ENCODE measurements around the gene TMED10.
"Not testable (repeated sequence)": the region's sequence is repeated elsewhere in the genome, so short reads cannot be mapped to it uniquely, and the experiment has no call there.

The TMED10 gene

DNA sequence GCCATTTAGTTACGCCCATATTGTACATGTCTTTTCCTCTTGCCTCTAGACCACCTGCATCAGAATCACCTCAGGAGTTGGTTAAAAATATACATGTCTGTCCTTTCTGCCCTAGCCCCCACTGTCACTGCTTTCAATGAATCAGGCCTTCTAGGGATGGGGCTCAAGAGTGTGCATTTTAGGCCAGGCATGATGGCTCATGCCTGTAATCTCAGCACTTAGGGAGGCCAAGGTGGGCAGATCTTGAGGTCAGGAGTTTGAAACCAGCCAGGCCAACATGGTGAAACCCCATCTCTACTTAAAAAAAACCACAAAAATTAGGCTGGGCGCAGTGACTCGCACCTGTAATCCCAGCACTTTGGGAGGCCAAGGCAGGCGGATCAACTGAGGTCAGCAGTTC is 13.6 kb upstream of the TMED10 start:
- DNase-seq, result no peak

DNA sequence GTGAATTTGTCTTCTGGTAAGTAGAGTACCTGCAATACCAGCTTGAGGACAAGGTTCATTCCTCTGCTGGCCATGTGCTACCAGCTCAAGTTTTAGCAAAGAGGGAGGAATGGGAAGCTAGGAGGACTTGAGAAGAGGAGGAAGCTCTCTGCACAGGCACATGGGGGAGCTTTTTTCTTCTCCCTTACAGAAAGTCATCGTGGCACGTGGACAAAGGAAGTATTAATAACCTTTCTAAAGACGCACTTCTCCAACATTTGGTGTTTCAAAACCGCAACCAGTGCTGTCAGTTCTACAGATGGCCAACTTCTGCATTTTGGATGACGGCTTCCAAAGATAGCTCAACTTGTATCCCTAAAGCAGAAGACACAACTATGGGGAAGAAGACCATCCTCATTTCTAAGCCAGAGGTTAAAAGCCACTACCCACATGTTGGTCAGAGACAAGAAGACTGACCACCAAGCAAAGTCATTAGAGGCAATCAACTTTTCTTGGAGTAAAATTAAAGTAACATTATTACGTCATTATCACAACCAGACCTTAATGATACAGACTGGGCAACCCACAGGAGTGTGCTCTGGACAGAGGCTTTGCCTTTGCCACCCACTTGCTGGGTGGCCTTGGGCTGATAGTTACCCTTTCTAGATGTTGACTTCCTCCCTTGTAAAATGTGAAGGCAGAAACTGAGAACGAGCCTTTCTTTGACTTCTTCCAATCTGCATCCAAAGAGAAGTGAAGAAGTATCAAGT is 12.3 kb upstream of the TMED10 start:
- DNase-seq, result peak; percentile 96

DNA sequence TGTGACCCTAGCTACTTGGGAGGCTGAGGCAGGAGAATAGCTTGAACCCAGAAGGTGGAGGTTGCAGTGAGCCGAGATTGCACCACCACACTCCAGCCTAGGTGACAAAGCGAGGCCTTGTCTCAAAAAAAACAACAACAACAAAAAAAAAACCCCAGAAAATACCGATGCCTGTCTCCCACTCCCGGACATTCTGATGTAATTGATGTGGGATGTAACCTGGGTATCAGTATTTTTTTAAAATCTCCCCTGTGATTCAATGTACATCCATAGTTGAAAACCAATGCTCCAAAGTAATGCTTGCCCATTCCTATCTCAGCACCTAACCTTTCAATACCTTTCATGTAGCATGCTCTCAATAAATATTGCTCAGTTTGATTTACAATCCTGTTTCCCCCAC is 11.7 kb upstream of the TMED10 start:
- no peak for DNase-seq

DNA sequence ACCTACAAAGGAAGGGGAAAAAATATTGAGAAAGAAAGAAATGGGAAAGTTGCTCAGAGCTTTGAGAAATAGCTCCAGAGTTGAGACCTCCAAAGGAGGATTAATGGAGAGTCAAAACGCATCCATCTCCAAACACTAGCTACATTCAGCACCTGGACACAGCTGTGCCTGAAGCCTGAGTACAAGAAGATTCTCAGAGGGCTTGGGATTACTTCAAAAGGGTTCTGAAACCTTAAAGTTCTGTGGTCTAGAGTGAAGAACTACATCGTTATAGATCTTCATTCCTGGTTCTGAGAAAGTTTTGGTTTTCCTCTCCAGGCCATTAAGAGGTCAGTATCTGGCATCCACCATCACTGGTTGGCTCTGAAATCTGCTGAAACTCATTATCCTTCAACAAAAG is 10.5 kb upstream of the TMED10 start:
- no peak for DNase-seq

DNA sequence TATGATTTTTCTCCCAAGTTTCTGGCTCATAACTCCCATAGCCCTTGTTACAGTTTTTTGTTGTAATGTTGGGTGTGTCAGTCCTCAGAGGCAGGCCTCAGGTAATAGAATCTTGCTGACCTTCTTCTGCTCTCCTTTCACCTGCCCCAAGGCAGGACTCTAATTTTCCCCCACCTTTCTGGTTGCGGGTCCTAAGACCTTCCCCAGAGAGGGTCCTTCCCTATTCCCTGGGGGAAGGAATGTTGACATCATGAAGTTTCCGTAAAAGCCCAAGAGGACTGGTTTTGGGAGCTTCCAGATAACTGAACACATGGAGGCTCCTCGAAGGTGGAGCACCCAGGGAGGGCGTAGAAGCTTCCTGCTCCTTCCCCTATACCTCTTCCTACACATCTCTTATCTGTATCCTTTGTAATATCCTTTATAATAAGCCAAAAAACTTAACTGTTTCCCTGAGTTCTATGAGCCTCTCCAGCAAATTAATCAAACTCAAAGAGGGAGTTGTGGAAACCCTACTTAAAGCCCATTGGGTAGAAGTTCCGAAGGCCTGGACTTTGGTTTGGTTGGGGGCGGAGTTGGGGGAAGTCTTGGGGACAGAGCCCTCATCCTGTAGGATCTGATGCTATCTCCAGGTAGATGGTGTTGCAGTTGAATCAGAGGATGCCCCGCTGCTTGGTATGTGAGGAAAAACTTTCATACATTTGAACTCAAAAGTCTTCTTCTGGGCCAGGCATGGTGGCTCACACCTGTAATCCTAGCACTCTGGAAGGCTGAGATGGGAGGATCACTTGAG is 9.0 kb upstream of the TMED10 start:
- no peak for DNase-seq

DNA sequence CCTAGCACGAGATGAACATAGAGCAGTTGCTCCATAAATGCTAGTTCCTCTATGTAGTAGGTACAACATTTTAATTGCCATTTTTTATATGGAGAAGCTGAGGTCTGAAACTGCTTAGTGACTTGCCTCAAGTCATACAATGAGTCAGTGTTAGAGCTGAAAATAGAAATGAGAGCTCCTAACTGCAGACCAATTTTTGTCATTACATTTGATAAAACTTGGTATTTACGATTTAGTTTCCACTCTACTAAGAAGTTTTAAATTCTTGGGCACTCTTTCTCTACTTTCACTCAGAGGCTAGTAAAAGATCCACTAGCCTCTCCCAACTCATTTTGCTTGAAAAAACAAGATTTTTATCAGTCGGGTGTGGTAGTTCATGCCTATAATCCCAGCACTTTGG is 8.1 kb upstream of the TMED10 start:
- peak; percentile 87 for DNase-seq

DNA sequence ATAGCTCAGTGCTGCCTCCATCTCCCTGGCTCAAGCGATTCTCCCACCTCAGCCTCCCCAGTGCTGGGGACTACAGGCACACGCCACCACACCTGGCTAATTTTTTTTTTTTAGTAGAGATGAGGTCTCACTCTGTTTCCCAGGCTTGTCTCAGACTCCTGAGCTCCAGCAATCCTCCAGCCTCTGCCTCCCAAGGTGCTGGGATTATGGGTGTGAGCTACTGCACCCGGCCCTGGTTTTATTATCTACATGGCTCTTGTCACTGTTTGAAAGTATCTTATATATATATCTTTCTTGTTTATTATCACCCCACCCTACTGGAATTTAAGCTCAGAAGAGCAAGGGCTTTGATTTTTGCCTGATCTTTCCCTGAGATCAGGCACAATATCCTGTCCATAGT is 7.6 kb upstream of the TMED10 start:
- no peak for DNase-seq

DNA sequence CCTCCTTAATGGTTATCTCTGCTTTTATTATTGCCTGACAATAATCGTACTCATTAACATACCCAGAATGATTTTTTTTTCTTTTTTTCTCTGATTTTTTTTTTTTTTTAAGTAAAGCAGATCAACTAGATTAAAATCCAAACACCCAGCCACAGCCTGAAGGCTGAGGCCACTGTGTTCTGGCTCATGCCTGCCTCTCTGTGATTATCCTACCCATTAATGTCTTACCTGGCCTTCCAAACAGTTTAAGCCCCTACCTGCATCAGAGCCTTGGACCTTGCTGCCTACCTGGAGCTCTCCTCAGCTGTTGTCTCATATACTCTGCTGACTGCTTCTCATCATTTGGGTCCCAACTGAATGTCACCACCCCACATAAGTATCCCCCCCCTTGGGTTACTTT is 6.8 kb upstream of the TMED10 start:
- DNase-seq, result no peak

DNA sequence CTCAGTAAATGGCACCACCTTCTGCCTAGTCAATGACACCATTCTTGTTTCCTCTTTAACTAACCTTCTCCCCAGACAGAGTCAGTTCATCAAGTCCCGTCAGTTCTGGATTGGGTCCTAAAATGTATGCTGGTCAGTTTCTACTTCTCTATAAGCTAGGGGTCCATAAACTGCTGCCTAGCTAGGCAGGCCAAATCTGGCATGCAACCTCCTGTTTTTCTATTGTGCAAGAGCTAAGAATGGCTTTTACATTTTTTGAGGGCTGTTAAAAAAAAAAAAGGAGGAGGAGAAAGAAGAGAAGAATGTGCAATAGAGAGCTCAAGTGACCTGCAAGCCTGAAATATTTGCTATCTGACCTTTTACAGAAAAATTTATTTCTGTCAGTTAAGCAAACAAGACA is 6.4 kb upstream of the TMED10 start:
- peak; percentile 58 for DNase-seq

DNA sequence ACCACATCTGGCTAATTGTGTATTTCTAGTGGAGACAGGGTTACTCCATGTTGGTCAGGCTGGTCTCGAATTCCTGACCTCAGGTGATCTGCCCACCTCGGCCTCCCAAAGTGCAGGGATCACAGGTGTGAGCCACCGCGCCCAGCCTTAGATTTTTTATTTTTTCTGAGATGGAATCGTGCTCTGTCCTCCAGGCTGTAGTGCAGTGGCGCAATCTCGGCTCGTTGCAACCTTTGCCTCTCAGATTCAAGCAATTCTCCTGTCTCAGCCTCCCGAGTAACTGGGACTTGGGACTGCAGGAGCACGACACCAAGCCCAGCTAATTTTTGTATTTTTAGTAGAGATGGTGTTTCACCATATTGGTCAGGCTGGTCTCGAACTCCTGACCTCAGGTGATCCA is 5.8 kb upstream of the TMED10 start:
- DNase-seq, result not testable (repeated sequence)

DNA sequence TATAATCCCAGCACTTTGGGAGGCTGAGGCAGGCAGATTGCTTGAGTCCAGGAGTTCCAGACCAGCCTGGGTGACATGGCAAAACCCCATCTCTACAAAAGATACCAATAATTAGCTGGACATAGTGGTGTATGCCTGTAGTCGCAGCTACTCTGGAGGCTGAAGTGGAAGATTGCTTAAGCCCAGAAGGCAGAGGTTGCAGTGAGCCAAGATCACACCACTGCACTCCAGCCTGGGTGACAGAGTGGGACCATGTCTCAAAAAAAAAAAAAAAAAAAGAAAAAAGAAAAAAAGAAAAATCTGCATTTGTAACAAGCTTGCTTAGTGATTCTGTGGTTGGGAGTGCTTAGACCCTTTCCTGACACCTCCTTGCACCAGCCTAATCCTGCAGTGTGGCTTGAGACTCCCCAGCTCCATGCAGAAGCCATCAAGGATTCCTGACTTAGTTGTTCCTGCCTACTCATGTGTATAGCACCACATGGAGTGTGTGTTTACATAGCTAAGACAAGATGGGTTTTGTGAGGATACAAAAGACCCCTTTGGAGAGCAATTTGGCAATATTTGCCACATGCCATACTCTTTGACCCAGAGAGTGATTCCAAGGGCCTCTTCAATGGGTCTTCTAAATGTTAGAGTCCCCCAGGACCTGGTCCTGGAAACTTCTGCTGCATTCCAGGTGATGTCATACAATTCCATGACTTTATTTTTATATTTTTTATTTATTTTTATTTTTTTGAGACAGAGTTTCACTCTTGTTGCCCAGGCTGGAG is 5.1 kb upstream of the TMED10 start:
- DNase-seq, result no peak

DNA sequence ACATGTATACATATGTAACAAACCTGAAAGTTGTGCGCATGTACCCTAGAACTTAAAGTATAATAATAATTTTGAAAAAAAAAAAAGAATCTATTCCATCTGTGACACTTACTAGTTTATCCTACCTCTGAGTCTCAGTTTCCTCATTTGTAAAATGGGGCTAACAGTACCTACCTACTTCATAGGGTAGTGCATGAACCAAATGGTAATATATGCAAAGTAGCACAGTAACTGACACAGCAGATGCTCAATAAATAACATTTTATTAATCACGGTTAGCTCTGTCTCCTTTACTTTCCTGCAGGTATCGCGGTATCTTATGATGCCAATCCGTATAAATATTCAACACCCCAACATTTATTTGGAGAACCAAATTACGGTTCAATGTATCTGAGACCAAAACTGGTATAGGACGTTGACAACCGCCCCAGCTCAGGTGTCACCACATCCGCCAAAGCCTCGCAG is 703 bp downstream of the TMED10 start:
- no peak for DNase-seq

DNA sequence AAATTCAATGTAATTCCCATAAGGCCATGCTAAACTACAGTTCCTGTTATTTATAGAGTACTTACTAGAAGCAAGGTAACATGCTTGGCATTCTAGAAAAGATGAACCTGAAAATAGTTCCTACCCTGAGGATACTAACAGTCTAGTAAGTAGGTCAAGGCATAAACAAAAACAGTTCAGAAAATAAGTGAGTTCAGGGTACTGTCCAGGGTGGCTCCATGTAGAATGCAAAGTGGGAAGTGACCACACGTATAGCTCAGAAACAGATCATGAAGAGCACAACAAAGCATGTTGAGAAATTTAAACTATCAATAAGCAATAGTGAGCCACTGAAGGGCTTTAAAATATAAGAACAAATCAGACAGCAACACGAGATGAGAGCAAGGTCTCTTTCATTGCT is 2.3 kb downstream of the TMED10 start:
- no peak for DNase-seq

DNA sequence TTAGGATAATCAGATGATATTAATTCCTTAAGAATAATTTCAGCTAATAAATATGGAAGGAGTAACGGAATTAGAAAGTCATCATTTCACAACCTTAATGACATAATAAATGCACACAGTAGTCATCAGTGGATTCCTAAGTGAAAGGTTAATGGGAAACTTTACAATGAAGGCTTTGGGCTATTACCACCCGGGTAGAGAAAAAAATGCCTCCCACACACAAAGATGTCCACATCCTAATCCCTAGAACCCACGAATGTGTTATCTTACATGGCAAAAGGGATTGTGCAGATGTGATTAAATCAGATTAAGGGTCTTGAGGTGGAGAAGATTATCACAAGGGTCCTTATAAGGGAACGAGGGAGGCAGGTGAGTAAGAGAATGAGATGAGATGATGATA is 5.6 kb downstream of the TMED10 start:
- peak; percentile 69 for DNase-seq

DNA sequence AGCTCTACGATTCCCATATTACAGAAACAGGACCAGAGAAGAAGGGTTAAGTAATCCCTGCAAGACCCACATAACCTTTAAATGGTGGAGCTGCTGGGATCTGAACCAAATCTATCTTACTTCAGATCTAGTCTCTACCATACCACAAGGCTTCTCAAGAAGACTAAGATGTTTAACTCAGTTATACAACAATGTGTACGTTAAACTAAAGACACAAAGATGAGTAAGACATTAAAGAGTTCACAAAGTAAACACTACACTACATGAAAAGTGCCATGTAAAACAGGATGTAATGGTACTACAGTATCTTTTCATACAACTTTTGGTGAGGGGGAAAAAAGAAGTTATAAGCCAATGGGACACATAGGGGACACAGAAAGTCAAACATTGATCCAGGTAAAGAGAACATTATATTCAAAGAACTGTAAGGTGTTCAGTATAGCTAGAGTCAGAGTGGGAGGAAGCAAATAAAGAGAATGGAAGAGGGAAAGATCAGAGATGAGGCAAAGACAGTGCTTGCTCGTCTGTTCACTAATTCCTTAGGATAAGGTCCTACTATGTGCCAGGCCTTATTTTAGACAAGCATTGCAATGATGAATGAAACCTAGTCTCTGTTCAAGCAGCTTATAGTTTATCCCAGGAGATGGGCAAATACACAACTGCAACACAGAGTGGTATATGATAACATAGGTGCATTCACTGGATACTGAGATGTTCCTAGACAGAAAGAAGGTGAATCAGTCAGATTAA is 7.7 kb downstream of the TMED10 start:
- DNase-seq, result no peak

DNA sequence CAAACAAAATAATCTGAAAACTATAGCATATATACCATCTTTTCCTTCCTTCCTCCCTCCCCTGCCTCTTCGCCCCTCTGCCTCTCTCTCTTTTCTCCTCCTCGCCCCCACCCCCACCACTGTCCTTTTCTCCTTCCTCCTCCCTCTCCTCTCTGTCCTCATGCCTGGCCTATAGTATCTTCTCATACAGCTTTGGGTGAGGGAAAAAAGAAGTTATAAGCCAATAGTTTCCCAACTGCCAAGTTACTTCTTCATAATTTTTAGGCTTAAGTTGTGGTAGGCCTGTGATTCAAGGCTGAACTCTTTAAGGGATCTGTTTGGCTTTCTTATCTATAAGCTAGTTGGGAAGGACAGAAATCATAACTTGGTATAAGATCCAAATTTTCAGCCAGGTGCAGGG is 9.1 kb downstream of the TMED10 start:
- no peak for DNase-seq

DNA sequence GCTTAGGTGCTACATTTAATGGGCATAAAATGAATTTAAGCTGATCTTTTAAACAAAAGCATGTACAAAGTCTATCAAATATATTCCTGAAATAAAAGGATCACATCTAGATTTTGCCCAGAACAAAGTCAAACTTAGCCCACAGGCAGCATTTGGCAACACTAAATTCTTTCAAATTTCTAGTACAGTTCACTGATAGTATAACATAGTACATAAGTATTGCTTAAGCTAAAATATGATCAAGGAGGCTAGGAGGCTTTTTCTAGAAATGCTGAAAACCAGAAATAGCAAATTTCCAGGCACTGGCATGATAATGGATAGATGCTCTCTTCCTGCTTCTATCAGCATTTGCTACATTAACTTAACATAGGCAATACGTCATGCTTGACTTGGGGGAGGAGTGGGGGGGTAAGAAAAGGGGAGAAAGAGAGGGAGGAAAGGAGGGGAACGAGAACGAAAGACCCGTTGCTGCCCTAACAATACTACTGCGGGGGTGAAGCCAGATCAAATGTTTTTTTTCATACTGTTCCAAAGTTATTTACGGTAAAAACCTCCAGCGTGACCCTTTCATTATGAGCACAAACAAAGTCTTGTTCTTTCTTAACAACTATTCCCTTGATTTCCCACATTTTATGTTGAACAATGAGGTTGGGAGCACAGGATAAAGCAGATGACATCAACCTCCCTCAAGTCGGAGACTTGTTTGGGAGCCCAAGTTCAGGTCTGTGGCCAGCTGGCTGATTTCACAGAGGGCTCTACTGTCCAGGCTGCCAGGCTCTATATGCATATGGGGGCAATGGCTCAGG is 10.6 kb downstream of the TMED10 start:
- DNase-seq, result no peak

DNA sequence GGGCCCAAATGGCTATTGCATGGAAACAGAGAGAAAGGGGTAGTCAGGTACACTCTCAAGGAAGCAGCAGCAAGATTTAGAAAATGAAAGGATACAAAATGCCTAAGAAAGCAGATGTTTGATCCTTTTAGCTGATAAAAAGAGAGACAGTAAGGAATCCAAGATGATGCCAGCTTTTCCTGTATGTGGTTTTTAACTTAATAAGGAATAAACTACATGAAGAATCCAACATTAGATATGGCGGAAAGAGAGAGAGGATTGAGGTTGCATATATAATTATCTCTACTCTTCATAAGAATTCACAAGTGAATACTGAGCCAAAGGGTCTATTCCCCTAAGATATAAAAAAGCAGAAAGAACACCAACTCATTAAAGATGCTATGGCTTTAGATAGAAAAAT is 11.6 kb downstream of the TMED10 start:
- no peak for DNase-seq

DNA sequence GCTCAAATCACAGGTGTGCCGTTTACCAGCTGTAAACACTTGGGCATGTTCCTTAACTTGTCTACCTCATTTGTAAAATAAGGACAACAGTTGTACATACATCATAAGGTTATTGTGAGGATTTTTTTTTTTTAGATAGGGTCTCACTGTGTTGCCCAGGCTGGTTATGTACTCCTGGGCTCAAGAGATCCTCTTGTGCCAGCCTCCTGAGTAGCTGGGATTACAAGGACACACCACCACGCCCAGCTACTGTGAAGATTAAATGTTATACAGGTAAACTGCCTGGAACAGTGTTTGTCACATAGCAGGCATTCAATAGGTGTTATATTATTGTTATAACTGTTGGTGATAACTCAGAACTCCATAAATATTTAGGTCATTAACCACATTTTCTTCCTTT is 12.7 kb downstream of the TMED10 start:
- no peak for DNase-seq

DNA sequence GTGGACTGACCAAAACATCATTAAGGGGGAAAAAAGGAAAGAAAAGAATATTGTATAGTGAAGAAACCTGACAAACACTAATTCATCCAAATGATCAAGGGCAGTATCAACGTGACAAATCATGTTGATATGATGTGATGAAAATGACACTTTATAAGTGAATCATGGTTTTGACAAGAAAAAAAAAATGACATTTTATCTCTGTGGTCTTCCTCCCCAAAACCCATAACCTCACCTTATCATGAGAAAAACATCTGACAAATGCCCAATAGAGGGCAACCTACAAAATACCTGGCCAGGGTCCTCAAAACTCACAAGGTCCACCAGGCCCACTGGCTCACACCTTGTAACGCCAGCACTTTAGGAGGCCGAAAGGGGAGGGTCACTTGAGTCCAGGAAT is 13.8 kb downstream of the TMED10 start:
- DNase-seq, result no peak

DNA sequence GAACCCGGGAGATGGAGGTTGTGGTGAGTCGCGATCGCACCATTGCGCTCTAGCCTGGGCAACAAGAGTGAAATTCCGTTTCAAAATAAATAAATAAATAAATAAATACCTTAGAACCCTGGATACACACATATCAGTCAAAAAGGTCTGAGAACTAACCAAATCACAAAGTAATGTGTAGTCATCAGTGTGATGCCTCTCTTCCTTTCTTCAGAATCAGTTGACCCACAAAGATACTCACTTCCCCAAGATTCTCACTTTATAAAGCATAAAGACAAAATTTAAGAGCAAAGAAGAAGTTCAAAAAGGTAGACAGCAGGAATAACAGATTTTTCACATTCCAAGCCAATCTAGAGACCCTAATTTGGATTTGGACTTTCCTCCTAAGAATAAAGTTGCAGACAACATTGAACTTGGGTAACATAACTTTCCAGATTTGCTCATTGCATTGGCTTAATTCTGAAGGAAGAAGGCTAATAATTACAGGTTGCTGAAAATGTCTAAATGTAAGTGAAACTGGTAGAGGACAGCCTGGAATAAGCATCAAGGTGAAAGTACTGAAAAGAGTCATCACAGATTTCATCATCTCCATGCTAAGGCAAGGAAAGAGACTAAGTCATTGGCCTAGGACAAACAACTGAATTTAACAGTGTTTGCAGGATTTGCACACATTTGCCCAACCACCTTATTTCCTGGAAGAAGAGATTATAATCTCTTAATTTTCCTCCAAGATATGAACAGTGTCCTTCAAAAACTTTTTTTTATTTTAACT is 17.4 kb downstream of the TMED10 start:
- DNase-seq, result peak; percentile 39
